NCI-H146 treated with DMSO at 0.1 percent for 48 hours (cell line): ENCODE measurements around the gene RABGGTA.
"Not testable (repeated sequence)": the region's sequence is repeated elsewhere in the genome, so short reads cannot be mapped to it uniquely, and the experiment has no call there.

ENCODE experiments used
- DNase-seq: peaks from one replicate; lab custom pipeline; 2025; ENCODE audit not compliant: unreplicated experiment; lab: John Stamatoyannopoulos, UW

RABGGTA gene

GRCh38 chr14:24261256-24261968 is 10.0 kb downstream of the RABGGTA start:
- no peak for DNase-seq

- DNase-seq, result no peak
Measured at GRCh38 chr14:24260780-24261157, 10.6 kb downstream of the RABGGTA start.

- no peak for DNase-seq
Measured at GRCh38 chr14:24260026-24260779, 11.2 kb downstream of the RABGGTA start.

DNA sequence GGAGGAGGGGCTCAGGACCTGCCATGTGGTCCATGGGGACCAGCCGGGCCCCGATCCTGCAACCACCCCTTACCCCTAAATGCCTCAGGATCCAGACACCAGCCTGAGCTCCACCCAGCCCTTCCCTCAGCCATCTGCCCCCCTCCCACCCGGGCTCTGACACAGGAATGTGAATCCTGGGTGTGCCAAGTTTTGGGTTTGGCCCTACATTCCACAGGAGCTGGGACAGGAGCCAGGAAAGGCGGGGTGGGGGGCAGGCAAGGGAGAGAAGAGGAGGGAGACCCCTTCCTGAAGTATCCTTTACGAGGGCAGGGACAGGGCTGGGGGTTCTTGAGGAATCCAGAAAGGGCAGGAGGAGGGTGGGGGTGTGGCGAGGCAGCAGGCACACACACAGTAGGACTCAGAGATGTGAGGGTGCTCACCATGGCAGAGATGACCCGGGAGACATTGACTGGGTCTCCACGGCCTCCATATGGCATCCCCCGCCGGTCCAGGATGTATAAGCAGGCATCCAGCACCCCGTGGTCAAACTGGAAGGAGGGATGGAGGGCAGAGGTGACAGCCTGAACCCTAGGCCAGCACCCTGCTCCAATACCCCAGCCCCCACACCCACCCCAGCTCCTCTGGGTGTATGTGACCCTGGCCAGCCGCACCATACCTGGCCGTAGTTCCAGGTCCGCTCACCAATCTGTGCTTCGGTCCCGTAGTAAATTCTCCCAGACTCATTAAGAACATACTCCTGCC is 11.9 kb downstream of the RABGGTA start:
- no peak for DNase-seq

GRCh38 chr14:24258548-24259265 is 12.7 kb downstream of the RABGGTA start:
- DNase-seq, result no peak

GRCh38 chr14:24258119-24258518 is 13.3 kb downstream of the RABGGTA start:
- no peak for DNase-seq

DNA sequence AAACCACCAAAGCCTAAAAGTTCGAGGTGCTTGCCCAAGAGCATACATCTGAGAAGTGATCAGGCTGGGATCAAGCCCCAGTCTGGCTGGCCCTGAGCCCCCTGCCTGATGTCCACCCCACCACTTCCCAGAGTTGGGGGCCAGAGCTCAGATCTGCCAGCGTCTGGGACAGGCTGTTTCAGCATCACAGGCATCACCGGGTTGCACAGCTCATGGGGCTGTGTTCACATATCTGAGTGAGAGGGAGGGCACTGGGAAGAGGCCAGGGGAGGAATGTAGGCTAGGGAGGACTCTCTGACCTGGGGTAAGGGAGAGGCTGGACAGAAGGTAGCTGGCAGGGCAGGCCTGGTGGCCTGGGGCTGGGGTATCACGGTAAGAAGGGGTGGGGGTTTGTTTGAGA is 14.4 kb downstream of the RABGGTA start:
- no peak for DNase-seq

DNA sequence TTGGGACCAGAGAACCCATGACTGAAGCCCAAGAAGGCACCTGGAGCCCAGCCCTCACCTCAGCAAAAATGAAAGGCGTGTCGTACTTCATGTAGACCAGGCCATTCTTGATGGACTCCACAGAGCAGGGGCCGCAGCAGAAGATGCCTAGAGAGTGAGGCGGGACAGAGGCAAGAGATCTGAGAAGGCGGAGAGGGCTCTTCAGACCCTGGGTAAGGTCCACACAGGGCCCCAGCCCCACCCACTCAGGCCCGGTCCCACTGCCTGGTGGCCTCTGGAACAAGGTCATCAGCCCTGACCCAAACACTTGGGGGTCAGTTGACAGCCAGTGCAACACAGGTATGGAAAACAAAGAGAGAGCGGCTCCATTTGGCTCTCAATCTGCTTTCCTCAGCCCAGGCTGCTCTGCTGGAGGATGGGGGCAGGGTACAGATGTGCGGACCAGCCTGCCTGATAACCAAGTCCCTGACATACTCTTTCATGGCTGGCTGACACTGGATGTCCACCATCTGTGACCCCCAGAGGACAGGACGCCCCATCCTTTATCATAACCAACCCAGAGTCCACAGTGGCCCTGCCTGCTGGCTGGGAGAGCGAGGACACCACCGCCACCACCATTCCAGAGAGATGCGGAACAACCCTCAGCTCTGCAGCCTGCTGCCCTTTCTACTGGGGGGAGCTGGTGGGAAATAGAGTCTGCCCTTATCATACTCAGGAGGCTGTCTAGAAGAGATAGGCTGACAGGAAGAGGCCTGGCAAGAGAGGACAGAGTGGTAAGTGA is 15.3 kb downstream of the RABGGTA start:
- no peak for DNase-seq

GRCh38 chr14:24255438-24255837 is 16.0 kb downstream of the RABGGTA start:
- DNase-seq, result no peak

- DNase-seq, result no peak
Measured at GRCh38 chr14:24254630-24255392, 16.6 kb downstream of the RABGGTA start.

DNA sequence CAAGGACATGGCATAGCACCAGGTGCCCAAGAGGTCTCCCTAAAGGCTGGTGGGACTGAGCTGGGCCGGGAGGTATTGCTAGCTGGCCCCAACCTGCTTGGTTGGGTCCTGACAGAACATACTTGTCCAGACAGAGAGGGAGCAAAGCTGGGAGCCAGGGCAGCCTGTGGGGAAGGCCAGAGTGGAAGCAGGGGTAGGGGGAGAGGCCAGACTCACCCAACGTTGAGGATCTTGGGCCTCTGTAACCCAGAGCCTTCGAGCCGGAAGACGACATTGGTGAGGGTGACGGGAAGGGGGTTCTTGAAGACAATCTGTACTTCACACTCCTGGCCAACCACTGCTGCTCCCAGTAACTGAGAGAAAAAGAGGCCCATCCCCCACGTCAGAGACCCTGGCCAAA is 17.5 kb downstream of the RABGGTA start:
- no peak for DNase-seq

- DNase-seq, result no peak
Measured at GRCh38 chr14:24252289-24253124, 18.9 kb downstream of the RABGGTA start.

DNA sequence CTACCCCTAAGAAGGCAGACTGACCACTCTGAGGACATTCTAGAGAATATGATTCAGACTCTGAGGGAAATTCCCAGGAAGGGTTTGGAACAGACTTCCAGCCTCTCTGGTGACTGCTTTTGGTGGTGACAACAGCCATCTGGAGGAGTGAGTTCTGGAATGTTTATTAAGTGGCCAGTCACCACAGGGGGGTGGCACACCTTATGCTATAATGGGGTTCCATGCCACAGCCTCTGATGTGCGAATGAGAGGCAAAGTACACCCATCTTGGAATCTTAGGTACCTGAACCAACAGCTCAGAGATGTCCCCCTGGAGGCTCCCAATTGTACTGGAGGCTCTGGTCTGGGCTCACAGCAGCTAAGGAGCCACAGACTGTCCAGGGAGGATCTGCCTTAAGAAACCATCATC is 19.5 kb downstream of the RABGGTA start:
- no peak for DNase-seq

DNA sequence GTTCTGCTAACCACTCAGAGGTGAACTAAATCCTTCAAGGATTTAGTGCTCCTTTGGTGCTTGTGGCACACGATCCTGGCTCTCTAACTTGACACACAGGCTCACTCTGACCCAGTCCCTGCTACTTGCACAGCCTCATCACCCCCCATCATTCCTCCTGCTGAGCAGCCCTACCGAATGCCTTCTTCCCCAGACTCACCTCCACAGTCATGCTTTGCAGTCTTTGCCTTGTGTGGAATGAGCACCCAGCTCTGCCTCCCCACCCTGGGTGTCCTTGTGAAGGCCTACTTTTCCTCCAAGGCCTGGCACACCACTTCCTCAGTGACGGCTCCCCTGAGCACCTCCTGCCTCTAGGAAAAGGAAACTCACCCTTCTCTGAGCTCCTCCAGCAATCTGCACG is 21.0 kb downstream of the RABGGTA start:
- DNase-seq, result no peak

- no peak for DNase-seq
Measured at GRCh38 chr14:24249230-24250021, 22.0 kb downstream of the RABGGTA start.

- DNase-seq, result no peak
Measured at GRCh38 chr14:24247422-24247821, 24.0 kb downstream of the RABGGTA start.

DNA sequence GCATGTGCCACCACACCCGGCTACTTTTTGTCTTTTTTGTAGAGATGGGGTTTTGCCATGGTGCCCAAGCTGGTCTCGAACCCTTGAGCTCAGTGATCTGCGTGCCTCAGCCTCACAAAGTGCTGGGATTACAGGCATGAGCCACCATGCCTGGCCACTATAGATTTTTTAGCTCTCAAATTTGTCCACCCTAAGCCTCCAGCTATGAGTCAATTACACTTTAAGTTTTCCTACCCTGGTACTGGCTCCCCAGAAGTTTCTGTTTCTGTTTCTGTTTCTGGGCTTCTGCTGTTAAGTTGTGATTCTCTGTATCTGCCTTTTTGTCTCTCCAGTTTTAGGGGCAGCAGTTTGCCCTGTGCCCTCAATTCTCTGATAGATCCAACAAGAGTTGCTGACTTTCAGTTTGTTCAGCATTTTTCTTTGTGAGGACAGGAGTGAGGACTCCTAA is 24.6 kb downstream of the RABGGTA start:
- no peak for DNase-seq

- not testable (repeated sequence) for DNase-seq
Measured at GRCh38 chr14:24245350-24245749, 26.0 kb downstream of the RABGGTA start.
